ENCODE data around the gene IL17B.

Gene IL17B

GRCh38 chr5:149411738-149412519 is 32.8 kb upstream of the IL17B start:
- in situ Hi-C loops (cut with HindIII; ENCODE audit: low pct_unique_long_range_greater_than_20kb, low sequenced_read_pairs): no loop called here
- TF ChIP-seq JUND (IDR thresholded peaks at IDR 0.05; ENCODE audit: low read depth): no peak
- DNase-seq (ENCODE audit: low read depth in 1 of 2, low spot score in 1 of 2): no peak

GRCh38 chr5:149410721-149411432 is 31.8 kb upstream of the IL17B start:
- TF ChIP-seq JUND (IDR thresholded peaks at IDR 0.05; ENCODE audit: low read depth): no peak
- in situ Hi-C loops (cut with HindIII; ENCODE audit: low pct_unique_long_range_greater_than_20kb, low sequenced_read_pairs): no loop called here
- no peak for DNase-seq (ENCODE audit: low read depth in 1 of 2, low spot score in 1 of 2)

GRCh38 chr5:149410071-149410470 is 31.0 kb upstream of the IL17B start:
- DNase-seq (ENCODE audit: low read depth in 1 of 2, low spot score in 1 of 2): no peak
- no peak for TF ChIP-seq JUND (IDR thresholded peaks at IDR 0.05; ENCODE audit: low read depth)
- in situ Hi-C loops (cut with HindIII; ENCODE audit: low pct_unique_long_range_greater_than_20kb, low sequenced_read_pairs): no loop called here

- no peak for DNase-seq (ENCODE audit: low read depth in 1 of 2, low spot score in 1 of 2)
- no peak for TF ChIP-seq JUND (IDR thresholded peaks at IDR 0.05; ENCODE audit: low read depth)
- in situ Hi-C loops (cut with HindIII; ENCODE audit: low pct_unique_long_range_greater_than_20kb, low sequenced_read_pairs): no loop called here
These were observed 30.3 kb upstream of the IL17B start for GRCh38 chr5:149409268-149409948.

- in situ Hi-C loops (cut with HindIII; ENCODE audit: low pct_unique_long_range_greater_than_20kb, low sequenced_read_pairs): no loop called here
- DNase-seq (ENCODE audit: low read depth in 1 of 2, low spot score in 1 of 2): no peak
- no peak for TF ChIP-seq JUND (IDR thresholded peaks at IDR 0.05; ENCODE audit: low read depth)
These were observed 29.4 kb upstream of the IL17B start for GRCh38 chr5:149408252-149409099.

GRCh38 chr5:149407323-149408251 is 28.5 kb upstream of the IL17B start:
- in situ Hi-C loops (cut with HindIII; ENCODE audit: low pct_unique_long_range_greater_than_20kb, low sequenced_read_pairs): no loop called here
- no peak for DNase-seq (ENCODE audit: low read depth in 1 of 2, low spot score in 1 of 2)
- TF ChIP-seq JUND (IDR thresholded peaks at IDR 0.05; ENCODE audit: low read depth): no peak

- TF ChIP-seq JUND (IDR thresholded peaks at IDR 0.05; ENCODE audit: low read depth): no peak
- DNase-seq (ENCODE audit: low read depth in 1 of 2, low spot score in 1 of 2): no peak
- in situ Hi-C loops (cut with HindIII; ENCODE audit: low pct_unique_long_range_greater_than_20kb, low sequenced_read_pairs): no loop called here
These were observed 27.9 kb upstream of the IL17B start for GRCh38 chr5:149406979-149407306.

- in situ Hi-C loops (cut with HindIII; ENCODE audit: low pct_unique_long_range_greater_than_20kb, low sequenced_read_pairs): no loop called here
- no peak for DNase-seq (ENCODE audit: low read depth in 1 of 2, low spot score in 1 of 2)
- TF ChIP-seq JUND (IDR thresholded peaks at IDR 0.05; ENCODE audit: low read depth): no peak
These were observed 27.3 kb upstream of the IL17B start for GRCh38 chr5:149406203-149406978.

- DNase-seq (ENCODE audit: low read depth in 1 of 2, low spot score in 1 of 2): no peak
- TF ChIP-seq JUND (IDR thresholded peaks at IDR 0.05; ENCODE audit: low read depth): no peak
- in situ Hi-C loops (cut with HindIII; ENCODE audit: low pct_unique_long_range_greater_than_20kb, low sequenced_read_pairs): no loop called here
These were observed 26.6 kb upstream of the IL17B start for GRCh38 chr5:149405550-149406202.

GRCh38 chr5:149404746-149405549 is 25.9 kb upstream of the IL17B start:
- no peak for DNase-seq (ENCODE audit: low read depth in 1 of 2, low spot score in 1 of 2)

More at GRCh38 chr5:149404746-149405549, 25.9 kb upstream of the IL17B start:
- TF ChIP-seq JUND (IDR thresholded peaks at IDR 0.05; ENCODE audit: low read depth): no peak
- in situ Hi-C loops (cut with HindIII; ENCODE audit: low pct_unique_long_range_greater_than_20kb, low sequenced_read_pairs): no loop called here

All from T47D (cell line).